KBM-7 (cell line): Measurements from ENCODE around the gene GNAO1.
A peak's percentile ranks its signal among the peaks of the same experiment; 100 is the strongest.

Experiments
- DNase-seq: peaks from one replicate; pipeline ENCODE4 v3.0.0-alpha.2; 2015
- in situ Hi-C: fragments of 300-500 bp; cut with MboI; formaldehyde crosslinking; loops from 2 replicates; pipeline ENCODE4 v1.14.3; 2020; ENCODE audit warnings: low sequenced_read_pairs, low pct_unique_long_range_greater_than_20kb, mixed read lengths

Gene GNAO1

GRCh38 chr16:56300891-56301850 is 109.9 kb downstream of the GNAO1 start:
- in situ Hi-C loops, result no loop called here
- DNase-seq, result no peak

GRCh38 chr16:56302506-56302905 is 111.2 kb downstream of the GNAO1 start:
- no peak for DNase-seq
- in situ Hi-C loops, result no loop called here

GRCh38 chr16:56303066-56303715 is 111.9 kb downstream of the GNAO1 start:
- in situ Hi-C loops, result no loop called here

GRCh38 chr16:56303880-56304279 is 112.6 kb downstream of the GNAO1 start:
- in situ Hi-C loops, result no loop called here
- DNase-seq, result no peak

More at GRCh38 chr16:56303066-56303715, 111.9 kb downstream of the GNAO1 start:
- DNase-seq, result no peak

GRCh38 chr16:56305956-56306565 is 114.8 kb downstream of the GNAO1 start:
- in situ Hi-C loops, result no loop called here
- no peak for DNase-seq

- in situ Hi-C loops, result no loop called here
- no peak for DNase-seq
These were observed 115.6 kb downstream of the GNAO1 start for GRCh38 chr16:56306690-56307533.

GRCh38 chr16:56307534-56307873 is 116.2 kb downstream of the GNAO1 start:
- in situ Hi-C loops, result no loop called here
- no peak for DNase-seq

- in situ Hi-C loops, result no loop called here
- no peak for DNase-seq
These were observed 117.7 kb downstream of the GNAO1 start for GRCh38 chr16:56309008-56309407.

- DNase-seq, result no peak
- in situ Hi-C loops, result no loop called here
These were observed 119.4 kb downstream of the GNAO1 start for GRCh38 chr16:56310690-56311089.

GRCh38 chr16:56311208-56312027 is 120.1 kb downstream of the GNAO1 start:
- peak; percentile 11 for DNase-seq
- in situ Hi-C loops, result no loop called here

GRCh38 chr16:56312028-56312300 is 120.7 kb downstream of the GNAO1 start:
- in situ Hi-C loops, result no loop called here
- no peak for DNase-seq

- in situ Hi-C loops, result no loop called here
- DNase-seq, result no peak
These were observed 121.3 kb downstream of the GNAO1 start for GRCh38 chr16:56312556-56312955.

GRCh38 chr16:56314244-56314850 is 123.1 kb downstream of the GNAO1 start:
- in situ Hi-C loops, result no loop called here
- no peak for DNase-seq

- no peak for DNase-seq
- in situ Hi-C loops, result no loop called here
These were observed 124.7 kb downstream of the GNAO1 start for GRCh38 chr16:56315955-56316354.

- in situ Hi-C loops, result no loop called here
- no peak for DNase-seq
These were observed 125.3 kb downstream of the GNAO1 start for GRCh38 chr16:56316545-56316944.

GRCh38 chr16:56317998-56318826 is 126.9 kb downstream of the GNAO1 start:
- in situ Hi-C loops, result no loop called here
- DNase-seq, result peak; percentile 73

GRCh38 chr16:56318827-56319140 is 127.5 kb downstream of the GNAO1 start:
- DNase-seq, result no peak
- in situ Hi-C loops, result no loop called here

- in situ Hi-C loops, result no loop called here
These were observed 128.1 kb downstream of the GNAO1 start for GRCh38 chr16:56319376-56319775.

More at GRCh38 chr16:56319376-56319775, 128.1 kb downstream of the GNAO1 start:
- no peak for DNase-seq
